NCI-H2196 treated with DMSO at 0.1 percent for 48 hours (cell line): ENCODE results near the gene KIF5C.
"Not testable (repeated sequence)": the region's sequence is repeated elsewhere in the genome, so short reads cannot be mapped to it uniquely, and the experiment has no call there.

Experiments used
- DNase-seq: peaks from one replicate; lab custom pipeline; 2025; ENCODE audit not compliant: unreplicated experiment; lab: John Stamatoyannopoulos, UW

Gene KIF5C

DNA sequence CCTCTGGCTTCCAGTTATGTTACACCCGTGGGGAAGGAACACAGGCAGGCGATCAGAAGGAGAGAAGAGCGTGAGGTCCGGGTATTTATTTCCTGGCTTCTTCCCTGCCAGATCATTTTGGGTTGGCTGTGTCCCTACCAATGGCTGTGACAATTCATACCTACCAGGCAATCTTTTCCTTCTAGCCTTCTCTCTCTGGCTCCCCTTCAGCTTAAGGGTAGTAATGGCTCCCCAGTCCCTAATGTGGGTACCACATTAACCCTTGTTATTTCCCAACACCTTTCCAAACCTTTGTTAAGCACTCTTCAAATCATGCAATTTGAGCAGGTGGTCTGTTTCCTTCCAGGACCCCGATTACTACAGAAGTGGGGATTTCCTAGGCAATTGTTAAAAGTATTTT lies 84.7 kb downstream of the KIF5C start:
- no peak for DNase-seq

DNA sequence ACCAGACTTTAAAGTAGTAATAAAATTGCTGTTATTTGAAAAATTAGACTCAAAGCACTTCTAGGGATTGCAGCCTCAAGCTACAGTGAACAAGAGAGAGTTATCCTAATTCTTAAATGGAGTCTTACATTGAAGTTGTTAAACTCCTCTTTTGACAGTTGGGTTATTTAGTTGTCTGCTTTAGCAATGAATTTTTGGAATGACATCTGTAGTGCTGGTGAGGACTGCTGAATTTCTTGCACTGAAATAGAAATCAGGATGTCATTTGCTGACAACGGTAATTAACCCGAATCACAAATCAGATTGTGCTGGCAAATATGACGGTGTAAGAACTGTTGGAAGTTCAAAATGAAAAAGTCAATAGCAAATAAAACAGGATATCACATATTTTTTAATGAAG lies 85.5 kb downstream of the KIF5C start:
- DNase-seq, result no peak

DNA sequence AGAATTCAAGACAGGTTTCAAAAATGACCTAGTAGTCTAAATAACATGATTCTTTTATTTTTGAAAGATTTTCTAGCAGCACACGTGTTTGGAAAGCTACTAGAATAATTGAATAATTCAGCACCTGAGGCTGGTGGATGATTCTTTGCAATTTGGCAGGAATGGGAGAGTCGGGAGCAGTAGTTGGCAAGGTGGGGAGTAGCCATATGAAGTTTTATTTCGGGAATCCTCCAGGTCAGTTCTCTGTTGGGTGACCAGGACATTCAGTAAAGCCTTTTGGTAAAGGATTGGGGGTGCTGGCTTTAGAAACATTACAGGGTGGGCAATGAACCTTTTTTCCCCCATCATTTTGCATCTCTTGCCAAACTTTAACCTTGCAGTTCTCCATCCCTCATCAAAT lies 88.4 kb downstream of the KIF5C start:
- no peak for DNase-seq

DNA sequence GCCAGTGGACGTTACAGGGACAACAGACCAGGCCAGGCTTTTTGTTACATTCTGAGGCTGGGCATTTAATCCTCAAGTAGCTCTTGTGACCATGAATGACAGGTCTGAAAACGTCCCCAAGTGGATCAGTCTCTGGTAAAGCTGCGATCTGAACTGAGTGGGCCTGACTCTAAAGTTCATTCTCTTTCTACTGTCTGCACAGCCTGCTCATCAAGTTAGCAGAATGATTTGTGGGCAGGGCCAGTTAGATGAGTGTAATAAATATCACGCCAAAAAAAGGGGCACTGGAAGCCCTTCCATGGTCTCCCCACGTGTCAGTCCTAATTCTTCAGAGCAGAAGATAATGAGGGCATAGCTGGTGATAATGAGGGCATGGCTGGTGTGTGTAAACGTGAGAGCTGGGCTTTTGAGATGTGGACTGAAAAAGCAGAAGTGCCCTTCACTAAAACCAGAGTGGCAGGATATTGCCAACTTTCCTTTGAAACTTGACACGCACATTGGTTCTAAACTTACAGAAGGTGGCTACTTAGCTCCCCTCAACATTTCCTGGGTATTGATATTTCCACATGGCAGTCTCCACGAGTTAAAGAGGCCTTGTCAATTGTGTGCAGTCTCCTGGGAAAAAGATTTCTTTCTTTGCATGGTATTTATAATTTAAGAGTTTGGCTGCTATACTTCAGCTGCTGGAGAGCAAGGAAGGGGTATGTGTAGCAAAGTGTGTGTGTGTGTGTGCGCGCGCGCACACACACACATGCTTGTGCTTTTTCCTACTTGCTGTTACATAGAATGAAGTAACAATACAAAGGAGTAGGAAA lies 90.8 kb downstream of the KIF5C start:
- peak; percentile 56 for DNase-seq

DNA sequence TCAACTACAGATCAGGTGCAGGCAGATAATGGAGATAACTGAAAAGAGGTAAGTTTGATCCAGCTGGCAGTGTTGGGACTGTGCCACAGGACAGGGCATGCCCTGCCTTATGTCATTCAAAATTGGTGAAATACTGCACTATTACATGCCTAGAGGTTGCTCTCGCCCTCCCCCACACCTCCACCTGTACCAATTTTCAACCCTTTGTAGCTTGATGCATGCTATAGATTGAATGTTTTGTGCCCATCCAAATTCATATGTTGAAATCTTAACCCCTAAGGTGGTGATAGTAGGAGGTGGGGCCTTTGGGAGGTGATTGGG lies 91.4 kb downstream of the KIF5C start:
- DNase-seq, result no peak

DNA sequence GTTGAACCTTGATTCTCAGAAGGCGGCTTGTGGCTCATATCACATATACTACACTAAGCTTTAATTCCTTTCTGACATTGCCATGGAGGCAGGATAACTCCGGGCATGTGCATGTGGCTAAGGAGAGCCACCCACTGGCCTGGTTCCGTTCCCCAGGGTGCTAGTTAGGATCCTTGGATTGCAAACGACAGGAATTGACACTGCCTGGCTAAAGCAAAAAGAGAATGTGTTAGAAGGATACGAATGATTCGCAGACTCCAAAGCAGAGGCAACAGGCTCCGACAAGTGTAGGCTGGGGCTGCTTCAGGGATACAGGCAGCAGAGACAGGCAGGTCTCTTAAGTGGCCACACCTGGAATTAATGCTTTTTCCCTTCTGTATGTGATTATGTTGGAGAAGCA lies 92.0 kb downstream of the KIF5C start:
- DNase-seq, result no peak

DNA sequence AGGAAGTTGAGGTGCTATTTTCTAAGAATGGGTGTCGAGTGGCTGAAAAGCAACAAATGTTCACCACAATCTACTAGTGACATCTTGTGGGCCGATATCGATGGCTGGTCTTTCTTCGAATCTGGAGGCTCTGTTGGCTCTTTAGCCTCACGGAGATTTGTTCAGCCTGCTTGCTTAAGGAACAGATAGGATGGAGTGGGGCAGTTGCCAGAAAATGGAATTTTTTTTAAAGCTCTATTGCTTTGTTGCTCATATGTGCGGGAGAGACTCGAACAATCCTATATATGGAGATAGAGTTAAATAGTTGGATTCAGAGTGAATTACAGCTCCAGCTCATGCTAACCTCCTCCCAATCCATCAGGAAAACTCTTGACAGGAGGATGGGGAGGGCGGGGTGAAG lies 92.6 kb downstream of the KIF5C start:
- DNase-seq, result no peak

DNA sequence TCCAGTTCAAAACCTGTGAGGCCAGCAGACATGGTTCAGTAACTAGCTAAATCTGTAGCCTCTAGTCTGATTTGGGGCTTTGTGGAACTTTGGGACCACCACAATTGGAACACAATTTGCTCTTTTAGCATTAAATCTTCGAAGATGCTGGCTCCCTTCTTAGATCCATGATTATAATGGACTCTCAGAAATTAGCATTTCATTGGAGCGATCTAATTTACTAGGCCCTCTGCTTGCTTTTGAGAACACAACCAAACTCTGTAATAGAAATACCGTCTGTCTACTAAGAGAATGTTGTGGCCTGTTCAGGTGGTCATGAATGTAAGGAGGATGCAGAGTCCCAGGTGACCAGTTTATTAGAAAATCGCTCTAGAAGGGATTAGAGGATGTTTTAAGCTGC lies 93.3 kb downstream of the KIF5C start:
- DNase-seq, result no peak

DNA sequence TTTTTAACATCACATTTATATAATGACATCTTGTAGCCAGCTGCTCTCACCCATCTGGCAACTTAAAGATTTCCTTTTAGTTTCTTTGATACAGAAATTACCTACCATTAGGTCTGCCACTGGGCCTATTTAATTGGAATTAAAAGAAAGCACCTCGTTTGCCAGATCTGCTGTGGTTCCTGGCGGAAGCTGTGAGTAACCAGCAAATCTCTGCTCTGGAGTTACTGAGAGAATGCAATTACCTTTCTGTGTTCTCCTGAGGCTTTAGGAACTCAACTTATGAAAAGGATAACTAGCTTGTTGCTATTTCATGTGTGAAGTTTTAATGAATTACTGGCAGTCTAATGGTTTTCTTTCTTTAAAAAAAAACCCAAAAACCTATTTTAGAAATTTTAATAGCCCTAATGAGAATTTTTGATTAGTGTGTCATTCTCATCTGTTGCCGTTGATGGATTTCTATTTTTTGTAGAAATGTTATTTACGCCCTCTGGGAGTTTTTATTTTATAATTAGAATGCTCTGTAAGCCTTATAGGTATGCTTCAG lies 93.8 kb downstream of the KIF5C start:
- no peak for DNase-seq

DNA sequence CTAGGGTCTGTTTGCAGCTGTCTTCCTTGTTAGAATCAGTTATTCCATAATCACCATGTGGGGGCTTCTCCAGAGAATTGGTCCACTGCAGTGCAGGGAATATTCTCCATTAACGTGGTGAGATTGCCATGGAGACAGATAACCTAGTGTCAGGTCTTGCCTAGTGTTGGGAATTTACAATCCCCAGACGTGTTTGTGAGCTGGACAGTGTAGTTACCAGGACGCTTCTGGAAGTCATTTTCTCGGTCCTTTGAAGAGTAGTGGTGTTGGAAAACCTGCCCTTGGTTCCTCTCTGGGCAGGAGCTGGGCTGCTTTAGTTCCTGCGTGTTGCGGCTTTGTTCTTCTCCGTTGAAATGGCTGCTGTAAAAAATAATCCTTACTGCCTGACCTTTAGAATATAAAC lies 94.6 kb downstream of the KIF5C start:
- DNase-seq, result no peak

DNA sequence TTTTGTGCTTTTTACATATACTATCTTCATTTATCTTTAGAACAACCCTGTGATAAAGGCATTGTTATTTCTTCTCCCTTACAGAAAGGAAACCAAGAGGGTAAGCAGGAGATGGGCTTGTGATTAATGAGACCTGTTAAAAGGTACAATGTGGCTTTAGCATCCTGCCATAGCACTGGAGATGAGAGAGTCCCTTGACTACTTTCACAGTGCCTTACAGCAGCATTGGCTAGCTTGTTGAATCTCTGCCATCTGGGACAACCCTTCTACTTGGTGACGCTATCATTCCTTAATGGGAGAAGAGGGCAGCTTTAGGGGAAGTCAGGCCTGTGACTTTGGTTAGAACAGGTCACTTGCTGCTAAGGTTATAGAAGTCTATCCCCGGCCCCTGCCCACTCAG lies 95.4 kb downstream of the KIF5C start:
- DNase-seq, result no peak

DNA sequence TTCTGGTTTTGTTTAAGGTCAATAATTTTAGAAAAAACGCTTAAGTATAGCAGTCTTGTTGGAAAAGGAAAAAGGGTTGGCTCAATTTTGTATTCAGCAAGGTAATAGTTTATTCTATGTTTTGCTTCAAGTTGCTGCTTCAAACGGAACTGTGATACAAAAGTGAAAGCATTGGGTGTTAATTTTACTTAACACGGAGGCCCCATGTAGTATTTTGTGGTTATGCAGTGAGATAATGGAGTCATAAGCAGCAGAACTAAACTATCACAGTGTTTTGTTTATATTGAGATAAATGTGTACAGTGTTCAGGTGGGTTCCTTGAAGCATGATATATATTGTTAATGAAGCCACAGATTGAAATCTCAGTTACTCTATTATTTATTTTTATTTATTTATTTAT lies 96.5 kb downstream of the KIF5C start:
- DNase-seq, result no peak

DNA sequence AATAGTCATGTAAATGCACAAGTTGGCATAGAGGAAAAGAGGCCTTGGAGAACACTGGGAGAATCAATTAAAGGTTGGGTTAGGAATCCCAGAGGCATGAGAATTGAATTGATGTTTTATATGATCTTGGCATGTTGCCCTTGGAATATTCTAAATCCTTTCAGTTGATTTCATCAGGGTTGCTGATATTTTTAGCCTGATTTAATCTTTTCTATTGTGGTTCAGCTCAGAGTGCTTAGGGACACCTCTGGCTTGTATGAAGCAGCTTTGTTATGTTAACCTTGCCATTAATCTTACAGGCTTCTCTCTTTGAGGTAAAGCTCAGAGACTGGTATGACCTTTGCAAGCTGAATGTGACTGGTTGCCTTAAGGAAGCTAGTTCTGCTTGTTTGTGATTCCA lies 99.1 kb downstream of the KIF5C start:
- no peak for DNase-seq

DNA sequence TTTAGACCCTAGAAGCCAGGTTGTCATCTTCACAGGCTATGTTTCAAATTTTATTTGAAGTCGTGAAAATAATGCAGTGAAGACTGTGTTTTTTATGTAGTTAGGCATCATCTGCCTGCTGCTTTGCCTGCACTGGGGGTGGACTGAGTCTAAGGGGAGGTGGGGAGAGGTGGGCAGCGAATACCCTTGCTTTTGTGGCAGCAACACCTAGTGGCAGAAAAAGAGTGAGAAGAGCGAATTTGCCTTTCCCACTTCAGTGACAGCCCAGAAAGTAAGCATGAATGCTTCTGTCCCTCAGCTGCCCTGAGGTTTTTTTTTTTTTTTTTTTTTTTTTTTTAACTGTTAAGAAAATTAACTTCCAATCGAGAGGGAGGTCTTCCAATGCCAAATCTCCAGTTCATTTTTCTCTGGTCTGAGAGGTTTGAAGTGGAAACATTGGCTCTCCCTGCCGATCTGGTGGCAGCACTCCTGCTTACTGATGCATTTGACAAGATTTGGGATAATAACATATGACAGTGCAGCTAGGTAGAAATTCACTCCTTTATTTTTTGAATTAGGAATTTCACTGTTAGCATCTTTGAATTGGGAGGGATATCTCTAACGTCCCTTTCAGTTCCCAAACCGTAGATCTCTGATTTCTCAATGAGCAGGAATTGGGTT lies 103.1 kb downstream of the KIF5C start:
- DNase-seq, result no peak

DNA sequence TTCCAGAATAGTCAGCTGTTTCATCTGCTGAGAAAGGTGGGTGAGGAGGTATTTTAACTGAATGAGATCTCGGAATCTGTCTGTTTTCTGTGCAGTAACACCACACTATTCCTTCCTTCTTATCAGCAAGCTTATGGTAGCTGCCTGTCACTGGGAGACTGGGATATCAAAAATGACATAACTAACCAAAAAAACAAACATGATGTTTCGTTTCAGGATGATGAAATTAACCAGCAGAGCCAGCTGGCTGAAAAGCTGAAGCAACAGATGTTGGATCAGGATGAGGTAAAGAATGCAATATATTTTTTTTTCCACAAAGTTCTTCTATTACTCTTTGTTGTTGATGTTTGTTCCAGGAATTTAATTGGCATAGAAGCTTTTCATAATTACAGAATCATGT lies 103.7 kb downstream of the KIF5C start:
- DNase-seq, result no peak

DNA sequence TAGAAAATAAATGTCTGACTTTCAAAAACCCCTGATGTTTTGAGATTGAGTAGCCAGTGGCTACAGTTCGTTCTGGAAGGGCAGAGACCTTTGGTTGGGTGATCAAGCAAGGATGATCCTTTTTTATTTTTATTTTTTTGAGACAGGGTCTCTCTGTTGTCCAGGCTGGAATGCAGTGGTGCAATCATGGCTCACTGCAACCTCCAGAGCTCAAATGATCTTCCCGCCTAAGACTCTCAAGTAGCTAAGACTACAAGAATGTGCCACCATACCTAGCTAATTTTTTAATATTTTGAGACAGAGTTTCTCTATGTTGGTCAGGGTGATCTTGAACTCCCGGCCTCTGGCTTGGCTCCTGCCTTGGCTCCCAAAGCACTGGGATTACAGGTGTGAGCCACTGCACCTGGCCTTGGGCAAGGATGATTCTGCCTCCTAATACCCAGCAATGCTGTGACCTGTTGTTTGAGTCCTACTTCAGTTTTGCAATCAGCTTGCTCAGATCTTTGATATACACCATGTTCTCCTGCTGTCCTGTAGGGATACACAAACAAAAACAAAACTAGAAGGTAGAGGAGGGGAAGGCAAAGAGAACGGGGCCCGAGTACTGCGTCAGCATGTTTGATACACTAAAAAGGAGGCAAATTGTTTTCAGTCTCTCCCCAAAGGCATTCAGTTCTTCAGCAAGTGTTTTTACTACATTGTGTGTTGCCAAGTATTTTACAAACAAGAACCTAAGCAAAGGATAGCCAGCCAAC lies 104.3 kb downstream of the KIF5C start:
- DNase-seq, result no peak

DNA sequence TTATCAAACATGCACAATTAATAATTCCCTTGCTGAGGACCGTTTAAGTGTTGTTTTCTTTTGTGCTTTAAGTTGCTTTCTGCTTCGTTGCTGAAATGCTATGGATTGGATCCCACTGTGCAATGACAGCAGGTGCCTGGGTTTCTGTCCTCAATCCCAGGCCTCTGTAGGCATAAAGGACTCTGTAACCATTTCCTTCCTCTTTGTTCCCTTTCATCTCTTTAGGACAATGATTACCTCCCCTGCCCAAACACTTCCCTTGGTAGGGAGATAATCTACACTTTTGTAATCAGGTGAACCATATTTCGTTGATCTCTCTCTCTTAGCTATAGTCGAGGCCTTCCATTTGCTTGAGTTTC lies 104.9 kb downstream of the KIF5C start:
- DNase-seq, result no peak

DNA sequence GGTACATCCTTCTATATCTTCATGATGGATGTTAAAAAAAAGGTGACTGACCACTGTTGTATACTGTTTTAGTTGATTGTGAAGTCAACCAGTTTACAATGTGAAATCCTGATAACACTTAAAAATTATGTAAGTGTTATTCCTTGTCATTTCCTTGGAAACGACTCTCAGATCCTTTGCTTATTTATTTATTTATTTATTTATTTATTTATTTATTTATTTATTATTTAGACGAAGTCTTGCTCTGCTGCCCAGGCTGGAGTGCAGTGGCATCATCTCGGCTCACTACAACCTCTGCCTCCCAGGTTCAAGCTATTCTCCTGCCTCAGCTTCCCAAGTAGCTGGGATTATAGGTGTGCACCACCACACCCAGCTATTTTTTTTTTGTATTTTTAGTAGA lies 105.5 kb downstream of the KIF5C start:
- DNase-seq, result not testable (repeated sequence)

DNA sequence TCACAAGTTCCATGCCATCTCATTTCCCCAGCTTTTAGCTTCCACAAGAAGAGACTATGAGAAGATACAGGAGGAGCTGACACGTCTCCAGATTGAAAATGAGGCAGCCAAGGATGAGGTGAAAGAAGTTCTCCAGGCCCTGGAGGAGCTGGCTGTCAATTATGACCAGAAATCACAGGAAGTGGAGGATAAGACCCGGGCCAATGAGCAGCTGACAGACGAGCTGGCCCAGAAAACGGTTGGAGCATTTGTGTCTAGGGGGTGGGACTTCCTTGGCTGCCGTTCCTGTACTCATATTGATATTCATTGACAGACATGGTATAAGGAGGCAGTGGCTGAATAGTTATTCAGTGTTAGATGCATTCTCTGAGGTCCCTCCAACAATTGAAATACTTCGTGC lies 106.3 kb downstream of the KIF5C start:
- no peak for DNase-seq

DNA sequence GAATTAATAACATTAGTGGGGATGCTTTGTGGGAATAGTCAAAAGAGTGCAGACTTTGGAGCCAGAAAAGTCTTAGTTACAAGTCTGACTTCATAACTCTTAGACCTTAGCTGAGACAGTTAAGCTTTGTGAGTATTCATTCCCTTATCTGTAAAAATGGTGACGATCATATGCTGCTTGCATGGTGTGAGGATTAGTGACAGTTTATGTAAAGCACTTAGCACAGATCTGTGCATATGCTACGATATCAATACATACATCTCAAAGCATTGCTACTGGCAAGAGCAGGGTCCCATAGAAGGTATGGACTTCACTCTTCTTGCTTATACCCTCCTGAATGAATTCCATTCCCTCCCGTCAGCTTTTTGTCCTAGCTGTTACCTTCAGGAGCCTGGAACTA lies 106.8 kb downstream of the KIF5C start:
- no peak for DNase-seq

DNA sequence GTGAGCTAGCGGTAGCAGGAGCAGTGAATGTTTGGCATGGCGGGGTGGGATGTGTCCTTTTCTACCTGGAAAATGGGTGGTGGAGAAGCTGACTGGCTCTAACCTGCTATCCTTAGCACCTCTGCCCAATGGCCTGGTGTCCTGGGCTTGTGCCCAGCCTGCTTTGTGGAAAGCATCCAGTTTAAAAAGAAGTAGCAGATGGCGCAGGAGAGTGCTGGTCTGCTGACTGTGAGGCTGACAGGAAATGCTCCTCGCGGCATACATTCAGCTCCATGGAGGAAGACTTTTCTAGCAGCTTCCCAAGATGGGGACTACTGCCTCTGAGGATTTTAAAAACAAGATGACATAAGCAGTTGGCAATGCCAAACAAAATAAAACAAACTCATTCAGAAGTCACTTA lies 107.3 kb downstream of the KIF5C start:
- DNase-seq, result no peak

DNA sequence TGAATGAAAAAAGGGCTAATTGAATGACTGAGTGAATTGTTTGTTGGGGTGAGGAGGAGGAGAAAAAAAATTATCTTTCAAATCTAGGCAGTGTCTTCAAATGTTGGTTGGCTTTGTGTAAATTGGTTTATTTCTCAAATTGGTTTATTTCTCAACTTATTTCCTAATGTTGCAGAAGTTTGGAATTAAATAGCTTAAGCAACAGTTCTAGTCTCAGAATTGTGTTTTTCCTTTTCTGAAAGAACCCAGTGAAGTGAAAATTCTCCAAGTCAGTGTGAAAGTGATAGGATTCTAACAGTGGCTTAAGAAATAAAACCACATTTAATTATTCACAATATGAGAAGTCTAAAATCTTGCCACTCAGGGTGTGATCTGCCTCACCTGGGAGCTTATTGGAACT lies 108.9 kb downstream of the KIF5C start:
- no peak for DNase-seq
